IPS-NIHi7 (cell line): Measurements from ENCODE around the gene CRACR2B.

ENCODE experiments used
- DNase-seq: peaks from one replicate; pipeline ENCODE4 v3.0.0; 2012; ENCODE audit warnings: mixed read lengths; ENCODE audit errors: extremely low spot score

Gene CRACR2B

GRCh38 chr11:867856-868358, 40.2 kb downstream of the CRACR2B start:
- no peak for DNase-seq

GRCh38 chr11:868394-868793, 40.7 kb downstream of the CRACR2B start:
- no peak for DNase-seq

- DNase-seq: no peak
Measured at GRCh38 chr11:868802-869201, 41.1 kb downstream of the CRACR2B start.

GRCh38 chr11:869399-870126, 41.8 kb downstream of the CRACR2B start:
- DNase-seq: no peak

GRCh38 chr11:870127-870413, 42.4 kb downstream of the CRACR2B start:
- peak; percentile 54 for DNase-seq

- DNase-seq: no peak
Measured at GRCh38 chr11:870418-870817, 42.7 kb downstream of the CRACR2B start.

- DNase-seq: no peak
Measured at GRCh38 chr11:871472-871871, 43.8 kb downstream of the CRACR2B start.

- DNase-seq: no peak
Measured at GRCh38 chr11:872799-873198, 45.1 kb downstream of the CRACR2B start.

- no peak for DNase-seq
Measured at GRCh38 chr11:873706-874105, 46.0 kb downstream of the CRACR2B start.

GRCh38 chr11:875203-875602, 47.5 kb downstream of the CRACR2B start:
- no peak for DNase-seq

GRCh38 chr11:875769-876301, 48.1 kb downstream of the CRACR2B start:
- no peak for DNase-seq

- DNase-seq: no peak
Measured at GRCh38 chr11:876545-876944, 48.8 kb downstream of the CRACR2B start.

GRCh38 chr11:877565-877964, 49.8 kb downstream of the CRACR2B start:
- DNase-seq: peak; percentile 57

GRCh38 chr11:880447-880846, 52.7 kb downstream of the CRACR2B start:
- DNase-seq: no peak
